Osteoblast (primary cell): ENCODE data around the gene DEAF1. TPM values are rescaled to one million over a fixed set of nuclear protein-coding genes. Genes with fewer than 3 reads are reported as not detected.
"Not testable (repeated sequence)": the region's sequence is repeated elsewhere in the genome, so short reads cannot be mapped to it uniquely, and the experiment has no call there.

Experiments
- DNase-seq: peaks from one replicate; pipeline ENCODE4 v3.0.0; 2011; ENCODE audit warnings: low spot score, mixed read lengths; ENCODE audit not compliant: insufficient read length; ENCODE audit errors: missing footprints
- H2AFZ ChIP-seq: 2 replicates; pipeline ENCODE4 v1.6.0; 2011; ENCODE audit warnings: mild to moderate bottlenecking, low read length
- H3K27ac ChIP-seq: 2 replicates; pipeline ENCODE4 v1.5.1; 2011; ENCODE audit warnings: mild to moderate bottlenecking, low read depth, low read length, moderate library complexity
- H3K27me3 ChIP-seq: 2 replicates; pipeline ENCODE4 v1.6.0; 2012; ENCODE audit warnings: mild to moderate bottlenecking, control low read depth, inconsistent platforms, low read length, moderate library complexity; ENCODE audit not compliant: insufficient read depth
- H3K36me3 ChIP-seq: 2 replicates; pipeline ENCODE4 v1.5.1; 2011; ENCODE audit warnings: mild to moderate bottlenecking, low read length, control low read depth, moderate library complexity; ENCODE audit not compliant: insufficient read depth
- H3K4me1 ChIP-seq: 2 replicates; pipeline ENCODE4 v1.5.1; 2011; ENCODE audit warnings: mild to moderate bottlenecking, low read length, control low read depth, moderate library complexity; ENCODE audit not compliant: insufficient read depth
- H3K4me2 ChIP-seq: 2 replicates; pipeline ENCODE4 v1.6.0; 2011; ENCODE audit warnings: mild to moderate bottlenecking, low read length; ENCODE audit not compliant: insufficient read depth
- H3K4me3 ChIP-seq: fragments of 200-600 bp; sonication (generic); 3 replicates; pipeline ENCODE4 v1.5.1; 2012; ENCODE audit warnings: mild to moderate bottlenecking, low read length, inconsistent platforms; ENCODE audit not compliant: insufficient read depth
- H3K79me2 ChIP-seq: 2 replicates; pipeline ENCODE4 v1.6.0; 2012; ENCODE audit warnings: mild to moderate bottlenecking, low read length, control low read depth, inconsistent platforms; ENCODE audit not compliant: insufficient read depth
- H3K9me3 ChIP-seq: 2 replicates; pipeline ENCODE4 v1.5.1; 2011; ENCODE audit warnings: low read depth, low read length, control low read depth
- H4K20me1 ChIP-seq: 2 replicates; pipeline ENCODE4 v1.6.0; 2012; ENCODE audit warnings: mild to moderate bottlenecking, low read length, control low read depth; ENCODE audit not compliant: insufficient read depth
- total RNA-seq: library from RNA; depleted of rRNA; stranded (reverse); fragments of >200 nt; gene quantifications from 2 replicates; pipeline ENCODE4 v1.2.3, GENCODE V29; 2012
- TF ChIP-seq, protein P1 (sequence below): IDR thresholded peaks from 2 replicates; pipeline ENCODE4 v1.5.1; 2011; ENCODE audit warnings: mild to moderate bottlenecking, low read depth, low read length, moderate library complexity; ENCODE audit errors: extremely low read depth

Gene DEAF1
- total RNA-seq, 1 donor, result 44.2 TPM

DNA sequence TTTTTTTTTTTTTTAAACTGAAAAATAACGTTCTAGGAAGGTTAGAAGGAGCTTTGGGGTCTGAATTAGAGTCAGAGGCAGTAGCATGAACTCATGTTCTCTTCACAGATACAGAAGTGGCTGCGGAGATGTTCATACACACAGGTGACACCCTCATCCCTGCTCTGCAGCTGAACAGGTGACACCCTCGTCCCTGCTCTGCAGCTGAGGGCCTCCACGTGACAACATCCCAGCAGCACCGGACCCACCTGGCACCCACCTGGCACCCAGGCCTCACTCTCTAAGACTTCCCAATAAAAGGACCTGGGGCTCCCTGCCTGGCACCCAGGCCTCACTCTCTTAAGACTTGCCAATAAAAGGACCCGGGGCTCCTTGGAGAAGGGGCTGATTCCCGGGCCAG is 38.2 kb downstream of the DEAF1 start:
- no peaks in the 10 kb centered on the region for H3K4me1 ChIP-seq
- no peak overlapping the region for H3K27ac ChIP-seq
- H3K36me3 ChIP-seq, result peaks cover 9% of the 10 kb centered on the region
- H4K20me1 ChIP-seq, result peaks cover 10% of the 10 kb centered on the region
- no peak overlapping the region for H2AFZ ChIP-seq
- no peak overlapping the region for H3K4me3 ChIP-seq
- no peaks in the 10 kb centered on the region for H3K79me2 ChIP-seq
- peak; percentile 57 for DNase-seq
- H3K9me3 ChIP-seq, result no peaks in the 10 kb centered on the region
- no peaks in the 10 kb centered on the region for H3K27me3 ChIP-seq
- H3K4me2 ChIP-seq, result no peak overlapping the region
- TF ChIP-seq, protein P1, sequence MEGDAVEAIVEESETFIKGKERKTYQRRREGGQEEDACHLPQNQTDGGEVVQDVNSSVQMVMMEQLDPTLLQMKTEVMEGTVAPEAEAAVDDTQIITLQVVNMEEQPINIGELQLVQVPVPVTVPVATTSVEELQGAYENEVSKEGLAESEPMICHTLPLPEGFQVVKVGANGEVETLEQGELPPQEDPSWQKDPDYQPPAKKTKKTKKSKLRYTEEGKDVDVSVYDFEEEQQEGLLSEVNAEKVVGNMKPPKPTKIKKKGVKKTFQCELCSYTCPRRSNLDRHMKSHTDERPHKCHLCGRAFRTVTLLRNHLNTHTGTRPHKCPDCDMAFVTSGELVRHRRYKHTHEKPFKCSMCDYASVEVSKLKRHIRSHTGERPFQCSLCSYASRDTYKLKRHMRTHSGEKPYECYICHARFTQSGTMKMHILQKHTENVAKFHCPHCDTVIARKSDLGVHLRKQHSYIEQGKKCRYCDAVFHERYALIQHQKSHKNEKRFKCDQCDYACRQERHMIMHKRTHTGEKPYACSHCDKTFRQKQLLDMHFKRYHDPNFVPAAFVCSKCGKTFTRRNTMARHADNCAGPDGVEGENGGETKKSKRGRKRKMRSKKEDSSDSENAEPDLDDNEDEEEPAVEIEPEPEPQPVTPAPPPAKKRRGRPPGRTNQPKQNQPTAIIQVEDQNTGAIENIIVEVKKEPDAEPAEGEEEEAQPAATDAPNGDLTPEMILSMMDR, result no peak

DNA sequence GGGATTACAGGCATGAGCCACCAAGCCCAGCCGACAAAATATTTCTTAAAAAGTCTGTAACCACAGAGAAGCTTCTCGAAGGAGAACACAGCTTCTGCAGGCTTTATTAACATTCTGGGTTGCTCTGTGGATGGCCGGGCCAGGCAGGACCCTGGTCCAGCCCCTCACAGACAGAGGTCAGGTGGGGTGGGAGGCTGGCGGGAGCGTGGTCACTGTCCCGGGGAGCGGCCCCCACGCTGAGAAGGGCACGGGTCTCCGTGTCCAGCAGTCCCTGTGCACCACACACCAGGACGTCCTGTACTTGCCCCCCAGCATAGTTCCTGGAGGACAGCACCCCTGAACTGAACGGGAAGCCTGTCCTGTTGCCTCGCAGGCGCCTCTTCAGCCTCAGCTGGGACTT is 38.6 kb downstream of the DEAF1 start:
- H3K4me1 ChIP-seq, result no peaks in the 10 kb centered on the region
- peaks cover 9% of the 10 kb centered on the region for H3K36me3 ChIP-seq
- peaks cover 10% of the 10 kb centered on the region for H4K20me1 ChIP-seq
- H3K27me3 ChIP-seq, result no peaks in the 10 kb centered on the region
- DNase-seq, result peak; percentile 46
- no peaks in the 10 kb centered on the region for H3K79me2 ChIP-seq
- no peak overlapping the region for H2AFZ ChIP-seq
- H3K9me3 ChIP-seq, result no peaks in the 10 kb centered on the region
- TF ChIP-seq, protein P1, result no peak
- H3K4me2 ChIP-seq, result no peak overlapping the region
- no peak overlapping the region for H3K4me3 ChIP-seq
- no peak overlapping the region for H3K27ac ChIP-seq

DNA sequence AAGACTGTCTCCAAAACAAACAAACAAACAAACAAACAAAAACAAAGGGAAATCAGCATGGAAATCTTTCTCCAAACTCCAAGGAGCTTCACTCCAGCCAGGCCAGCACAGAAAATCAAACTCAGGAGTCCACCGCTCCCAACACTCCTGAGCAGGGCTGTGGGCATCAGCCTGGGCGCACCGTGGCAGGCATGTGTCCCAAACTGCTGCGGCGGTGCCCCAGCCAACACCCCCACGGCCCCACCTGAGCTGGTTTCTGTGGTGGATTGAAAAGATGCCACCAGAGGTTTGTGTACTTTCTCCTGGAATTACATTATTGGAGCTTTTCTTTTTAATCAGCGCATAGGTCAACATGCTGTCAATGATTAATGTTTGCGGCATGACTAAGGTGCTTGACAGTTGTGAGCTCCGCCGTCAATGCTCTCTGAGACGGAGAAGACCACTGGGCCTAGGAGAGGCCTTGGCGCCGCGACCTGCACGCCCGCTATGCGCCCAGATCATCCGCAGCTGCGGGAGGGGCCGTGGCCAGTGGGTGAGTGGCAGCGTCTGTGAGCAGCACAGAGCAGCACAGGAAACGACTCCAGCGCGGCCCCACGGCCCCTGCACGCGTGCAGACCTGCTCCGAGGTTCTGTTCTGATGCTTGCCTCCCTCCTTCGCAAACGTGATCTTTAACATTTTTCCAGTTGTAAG is 39.8 kb downstream of the DEAF1 start:
- Histone ChIP-seq H3K27ac (no peak overlapping the region), H3K79me2 (no peaks in the 10 kb centered on the region), H3K9me3 (no peaks in the 10 kb centered on the region), H3K4me1 (no peaks in the 10 kb centered on the region), H2AFZ (no peak overlapping the region), H4K20me1 (peaks cover 10% of the 10 kb centered on the region), H3K27me3 (no peaks in the 10 kb centered on the region), H3K4me3 (no peak overlapping the region), H3K4me2 (no peak overlapping the region), H3K36me3 (peaks cover 15% of the 10 kb centered on the region)
- TF ChIP-seq, protein P1, result no peak
- DNase-seq, result peak; percentile 74

DNA sequence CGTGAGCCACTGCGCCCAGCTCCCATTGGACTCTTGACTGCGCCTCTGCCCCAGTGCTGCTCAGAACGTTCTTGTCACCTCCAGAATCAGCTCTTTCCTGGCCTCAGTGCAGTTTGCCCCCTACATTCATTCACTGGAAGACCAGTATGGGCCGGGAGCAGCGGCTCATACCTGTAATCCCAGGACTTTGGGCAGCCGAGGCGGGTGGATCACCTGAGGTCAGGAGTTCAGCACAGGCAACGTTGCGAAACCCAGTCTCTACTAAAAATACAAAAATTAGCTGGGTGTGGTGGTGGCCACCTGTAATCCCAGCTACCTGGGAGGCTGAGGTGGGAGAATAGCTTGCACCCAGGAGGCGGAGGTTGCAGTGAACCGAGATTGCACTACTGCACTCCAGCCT is 40.6 kb downstream of the DEAF1 start:
- DNase-seq, result peak; percentile 15
- H2AFZ ChIP-seq, result not testable (repeated sequence)

More for the DNA sequence above, 40.6 kb downstream of the DEAF1 start:
- not testable (repeated sequence) for H3K4me2 ChIP-seq, H3K4me1 ChIP-seq, H3K4me3 ChIP-seq, H4K20me1 ChIP-seq, H3K9me3 ChIP-seq, H3K27me3 ChIP-seq, H3K27ac ChIP-seq, H3K79me2 ChIP-seq
- H3K36me3 ChIP-seq, result peaks cover 13% of the 10 kb centered on the region
